ENCODE measurements around the gene TIGD7. TPM values are rescaled to one million over a fixed set of nuclear protein-coding genes. Genes with fewer than 3 reads are reported as not detected.
"Not testable (repeated sequence)": the region's sequence is repeated elsewhere in the genome, so short reads cannot be mapped to it uniquely, and the experiment has no call there.

The TIGD7 gene
- total RNA-seq, 2 experiments from 2014 or later, result 1.5 to 1.7 TPM

DNA sequence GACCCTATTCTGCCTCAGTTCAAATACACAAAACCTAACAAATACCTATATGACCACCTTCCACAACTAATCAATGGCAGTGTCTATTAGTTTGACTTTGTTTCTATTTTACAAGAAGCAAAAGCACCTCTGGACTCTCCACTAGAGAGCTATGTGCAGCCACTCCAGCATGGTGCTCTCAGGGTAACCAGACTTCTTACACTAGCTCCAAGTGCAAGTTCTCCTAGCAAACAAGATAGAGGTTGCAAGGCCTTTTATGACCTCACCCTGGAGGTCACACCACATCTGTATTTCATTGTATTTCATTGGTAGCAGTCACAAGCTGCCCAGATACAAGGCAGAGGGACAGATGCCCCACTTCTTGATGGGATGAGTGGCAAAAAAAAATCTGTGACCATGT, 30.3 kb downstream of the TIGD7 start:
- intact Hi-C loops (cut with DNase I, micrococcal nuclease), result no loop called here
- Mint-ChIP-seq H3K36me3 (ENCODE audit: low read depth) (no peaks in the 10 kb centered on the region), H3K9me3 (peaks cover 7% of the 10 kb centered on the region), H3K4me1 (ENCODE audit: low read depth) (no peaks in the 10 kb centered on the region), H3K4me3 (no peak overlapping the region), H3K27ac (no peak overlapping the region), H3K27me3 (no peaks in the 10 kb centered on the region)
- POLR2A ChIA-PET, result interaction anchor here (0.8 kb wide), 1 partner anchor 91 kb away, joined by 3 read pairs; no protein-coding TSS in a partner anchor
- Histone ChIP-seq H3K9me3 (ENCODE audit: control insufficient read depth in 1 of 2, insufficient read depth in 1 of 2, low read length in 2 of 2) (peaks cover 0 to 10% of the 10 kb centered on the region in 2 experiments), H3K27ac (ENCODE audit: low read depth in 1 of 2, low read length in 2 of 2) (no peak overlapping the region), H3K36me3 (ENCODE audit: insufficient read depth, low read length) (no peaks in the 10 kb centered on the region), H3K4me3 (ENCODE audit: low read length) (no peak overlapping the region), H3K27me3 (ENCODE audit: control insufficient read depth in 1 of 2, insufficient read depth in 2 of 2, low read length in 2 of 2) (no peaks in the 10 kb centered on the region), H3K4me1 (ENCODE audit: insufficient read depth, low read length) (no peaks in the 10 kb centered on the region)
- DNase-seq, result no peak
- TF ChIP-seq, protein P1, sequence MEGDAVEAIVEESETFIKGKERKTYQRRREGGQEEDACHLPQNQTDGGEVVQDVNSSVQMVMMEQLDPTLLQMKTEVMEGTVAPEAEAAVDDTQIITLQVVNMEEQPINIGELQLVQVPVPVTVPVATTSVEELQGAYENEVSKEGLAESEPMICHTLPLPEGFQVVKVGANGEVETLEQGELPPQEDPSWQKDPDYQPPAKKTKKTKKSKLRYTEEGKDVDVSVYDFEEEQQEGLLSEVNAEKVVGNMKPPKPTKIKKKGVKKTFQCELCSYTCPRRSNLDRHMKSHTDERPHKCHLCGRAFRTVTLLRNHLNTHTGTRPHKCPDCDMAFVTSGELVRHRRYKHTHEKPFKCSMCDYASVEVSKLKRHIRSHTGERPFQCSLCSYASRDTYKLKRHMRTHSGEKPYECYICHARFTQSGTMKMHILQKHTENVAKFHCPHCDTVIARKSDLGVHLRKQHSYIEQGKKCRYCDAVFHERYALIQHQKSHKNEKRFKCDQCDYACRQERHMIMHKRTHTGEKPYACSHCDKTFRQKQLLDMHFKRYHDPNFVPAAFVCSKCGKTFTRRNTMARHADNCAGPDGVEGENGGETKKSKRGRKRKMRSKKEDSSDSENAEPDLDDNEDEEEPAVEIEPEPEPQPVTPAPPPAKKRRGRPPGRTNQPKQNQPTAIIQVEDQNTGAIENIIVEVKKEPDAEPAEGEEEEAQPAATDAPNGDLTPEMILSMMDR (IDR thresholded peaks at IDR 0.05), result no peak
- CTCF ChIA-PET, result no interaction called here
- no peak for ATAC-seq (ENCODE audit: poor library complexity)

DNA sequence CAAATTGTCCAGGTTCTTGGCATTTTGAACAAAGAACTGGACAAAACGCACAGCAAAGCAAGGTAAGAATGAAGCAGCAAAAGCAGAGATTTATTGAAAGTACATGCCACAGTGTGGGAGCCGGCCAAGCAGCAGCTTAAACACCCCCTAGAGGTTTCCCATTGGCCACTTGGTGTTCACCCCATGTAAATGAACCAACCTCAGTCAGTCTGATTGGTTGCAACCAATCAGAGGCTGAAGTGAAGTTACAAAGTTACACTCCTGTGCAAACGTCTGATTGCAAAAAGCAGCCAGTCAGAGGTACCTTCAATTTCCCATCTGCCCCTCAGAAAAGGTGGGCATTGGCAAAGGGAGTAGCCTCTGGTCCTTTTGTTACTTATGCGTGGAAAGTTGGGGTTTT, 30.7 kb downstream of the TIGD7 start:
- Histone ChIP-seq H3K36me3 (ENCODE audit: insufficient read depth, low read length) (no peaks in the 10 kb centered on the region), H3K4me3 (ENCODE audit: low read length) (no peak overlapping the region), H3K27me3 (ENCODE audit: control insufficient read depth in 1 of 2, insufficient read depth in 2 of 2, low read length in 2 of 2) (no peaks in the 10 kb centered on the region), H3K4me1 (ENCODE audit: insufficient read depth, low read length) (no peaks in the 10 kb centered on the region), H3K27ac (ENCODE audit: low read depth in 1 of 2, low read length in 2 of 2) (no peak overlapping the region), H3K9me3 (ENCODE audit: control insufficient read depth in 1 of 2, insufficient read depth in 1 of 2, low read length in 2 of 2) (peaks cover 0 to 10% of the 10 kb centered on the region in 2 experiments)
- CTCF ChIA-PET, result no interaction called here
- peaks cover 7% of the 10 kb centered on the region for H3K9me3 Mint-ChIP-seq
- no peak overlapping the region for H3K27ac Mint-ChIP-seq
- H3K27me3 Mint-ChIP-seq, result no peaks in the 10 kb centered on the region
- DNase-seq (no peak), ATAC-seq (ENCODE audit: poor library complexity) (no peak)
- no peak overlapping the region for H3K4me3 Mint-ChIP-seq
- H3K36me3 Mint-ChIP-seq (ENCODE audit: low read depth), result peaks cover 2% of the 10 kb centered on the region
- H3K4me1 Mint-ChIP-seq (ENCODE audit: low read depth), result no peaks in the 10 kb centered on the region
- TF ChIP-seq, protein P1 (IDR thresholded peaks at IDR 0.05), result no peak
- POLR2A ChIA-PET, result interaction anchor here (0.8 to 3.0 kb wide), 3 partner anchors 8 to 90 kb away, joined by 3 to 15 read pairs (median 4); no protein-coding TSS in a partner anchor
- intact Hi-C loops (cut with DNase I, micrococcal nuclease), result no loop called here

DNA sequence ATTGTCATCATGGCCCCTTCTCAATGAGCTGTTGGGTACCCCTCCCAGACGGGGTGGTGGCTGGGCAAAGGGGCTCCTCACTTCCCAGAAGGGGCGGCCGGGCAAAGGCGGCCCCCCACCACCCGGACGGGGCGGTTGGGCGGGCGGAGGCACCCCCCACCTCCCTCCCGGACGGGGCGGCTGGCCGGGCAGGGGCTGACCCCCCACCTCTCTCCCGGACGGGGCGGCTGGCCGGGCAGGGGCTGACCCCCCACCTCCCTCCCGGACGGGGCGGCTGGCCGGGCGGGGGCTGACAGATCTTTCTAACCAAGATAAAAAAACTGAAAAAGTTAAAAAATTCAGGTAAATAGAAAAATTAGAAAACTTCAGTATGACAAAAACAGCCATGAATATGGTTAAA, 33.9 kb downstream of the TIGD7 start:
- H3K4me3 ChIP-seq (ENCODE audit: low read length); H3K27ac ChIP-seq (ENCODE audit: low read depth in 1 of 2, low read length in 2 of 2); POLR2A ChIA-PET; H3K4me1 ChIP-seq (ENCODE audit: insufficient read depth, low read length); DNase-seq; intact Hi-C loops (cut with DNase I, micrococcal nuclease); H3K27me3 ChIP-seq (ENCODE audit: control insufficient read depth in 1 of 2, insufficient read depth in 2 of 2, low read length in 2 of 2); CTCF ChIA-PET; H3K4me1 Mint-ChIP-seq (ENCODE audit: low read depth); H3K4me3 Mint-ChIP-seq; H3K9me3 Mint-ChIP-seq; H3K27me3 Mint-ChIP-seq; ATAC-seq (ENCODE audit: poor library complexity); H3K27ac Mint-ChIP-seq: not testable (repeated sequence)
- peaks cover 13% of the 10 kb centered on the region for H3K36me3 ChIP-seq (ENCODE audit: insufficient read depth, low read length)
- peaks cover 0 to 10% of the 10 kb centered on the region in 2 experiments for H3K9me3 ChIP-seq (ENCODE audit: control insufficient read depth in 1 of 2, insufficient read depth in 1 of 2, low read length in 2 of 2)
- peaks cover 30% of the 10 kb centered on the region for H3K36me3 Mint-ChIP-seq (ENCODE audit: low read depth)

DNA sequence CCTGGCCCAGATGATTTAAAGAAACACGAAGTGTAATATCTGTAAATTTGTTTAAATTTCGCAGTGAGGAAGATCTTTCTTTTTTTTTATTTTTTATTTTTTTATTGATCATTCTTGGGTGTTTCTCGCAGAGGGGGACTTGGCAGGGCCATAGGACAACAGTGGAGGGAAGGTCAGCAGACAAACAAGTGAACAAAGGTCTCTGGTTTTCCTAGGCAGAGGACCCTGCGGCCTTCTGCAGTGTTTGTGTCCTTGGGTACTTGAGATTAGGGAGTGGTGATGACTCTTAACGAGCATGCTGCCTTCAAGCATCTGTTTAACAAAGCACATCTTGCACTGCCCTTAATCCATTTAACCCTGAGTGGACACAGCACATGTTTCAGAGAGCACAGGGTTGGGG, 34.5 kb downstream of the TIGD7 start:
- intact Hi-C loops (cut with DNase I, micrococcal nuclease); H3K4me1 Mint-ChIP-seq (ENCODE audit: low read depth); H3K4me3 Mint-ChIP-seq; H3K27me3 Mint-ChIP-seq; H3K4me1 ChIP-seq (ENCODE audit: insufficient read depth, low read length); H3K27ac ChIP-seq (ENCODE audit: low read depth in 1 of 2, low read length in 2 of 2); H3K27me3 ChIP-seq (ENCODE audit: control insufficient read depth in 1 of 2, insufficient read depth in 2 of 2, low read length in 2 of 2); H3K4me3 ChIP-seq (ENCODE audit: low read length); H3K27ac Mint-ChIP-seq; POLR2A ChIA-PET; H3K9me3 Mint-ChIP-seq; DNase-seq; CTCF ChIA-PET; ATAC-seq (ENCODE audit: poor library complexity): not testable (repeated sequence)
- Histone ChIP-seq H3K9me3 (ENCODE audit: control insufficient read depth in 1 of 2, insufficient read depth in 1 of 2, low read length in 2 of 2) (peaks cover 0 to 10% of the 10 kb centered on the region in 2 experiments), H3K36me3 (ENCODE audit: insufficient read depth, low read length) (peaks cover 15% of the 10 kb centered on the region)
- H3K36me3 Mint-ChIP-seq (ENCODE audit: low read depth), result peaks cover 33% of the 10 kb centered on the region
